HG03558 (cell line): ENCODE measurements around the gene CXXC4.

ENCODE experiments used
- ATAC-seq: cut with Tn5 transposase; IDR thresholded peaks from one replicate; pipeline ENCODE4 v1.9.1; 2021; ENCODE audit warnings: moderate number of reproducible peaks; ENCODE audit not compliant: unreplicated experiment; ENCODE audit errors: extremely low read depth

CXXC4 gene

GRCh38 chr4:104494822-104495559, at the start of gene CXXC4:
Gene CXXC4, minus strand, starts transcription at chr4:104494894. Its CDS starts 3,092 bp downstream, at chr4:104491802.
- no peak for ATAC-seq

DNA sequence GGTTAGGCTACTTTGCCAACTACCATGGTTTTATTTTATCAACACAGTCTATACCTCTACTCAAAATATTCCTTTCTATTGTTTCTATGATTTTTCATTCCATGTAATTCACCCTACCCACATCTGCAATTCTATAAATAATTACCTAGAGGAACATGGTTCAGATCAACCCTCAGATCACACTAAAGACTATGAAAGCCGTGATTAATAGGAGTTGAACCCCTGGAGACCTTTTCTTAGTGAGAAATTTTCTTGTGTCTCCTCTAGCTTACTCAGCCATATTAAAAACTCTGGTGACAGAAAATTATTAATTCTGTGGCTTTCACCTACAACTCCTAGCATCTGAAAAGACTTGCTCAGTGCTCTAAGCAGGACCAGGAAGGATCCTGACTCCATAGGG, 38.5 kb upstream of the CXXC4 start:
- no peak for ATAC-seq

DNA sequence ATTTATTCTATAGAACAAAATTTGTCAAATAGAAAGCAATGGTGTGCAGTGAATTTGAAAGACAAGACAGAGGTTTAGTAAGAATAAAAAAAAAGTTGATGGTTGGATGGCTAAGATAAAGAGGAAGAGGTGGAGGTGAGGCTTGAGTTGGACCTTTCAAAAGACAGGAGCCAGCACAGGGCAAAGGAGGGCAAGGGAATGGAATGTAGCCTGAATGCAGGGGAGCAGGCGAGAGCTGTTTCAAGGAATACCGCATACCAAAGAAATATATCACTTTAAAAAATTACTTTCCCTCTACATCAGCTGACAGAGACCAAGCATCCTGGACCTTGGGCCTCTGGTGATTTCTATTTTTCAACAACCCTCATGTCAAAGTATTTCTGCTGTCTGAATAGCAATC, 38.0 kb upstream of the CXXC4 start:
- no peak for ATAC-seq

DNA sequence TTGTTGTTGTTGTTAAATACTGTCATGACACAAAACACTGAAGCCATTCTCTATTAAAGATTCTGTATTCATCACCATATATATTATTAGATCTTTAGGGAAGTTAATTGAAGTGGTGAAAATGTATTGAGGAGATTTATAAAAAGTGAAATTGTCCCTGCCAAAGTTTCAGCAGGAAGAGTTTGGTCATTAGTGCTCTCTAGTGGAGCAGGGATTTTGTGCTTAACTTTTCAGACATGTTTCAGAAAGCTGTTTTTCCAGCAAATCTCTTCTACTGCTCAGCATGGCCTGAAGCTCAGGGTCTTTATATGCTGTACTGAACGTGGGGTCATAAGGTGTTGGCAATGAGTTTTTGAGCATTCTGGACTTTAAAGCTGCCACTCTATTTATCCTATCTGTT, 36.7 kb upstream of the CXXC4 start:
- ATAC-seq = no peak

- ATAC-seq = no peak
These were observed 35.7 kb upstream of the CXXC4 start for GRCh38 chr4:104530426-104530825.

- ATAC-seq = no peak
These were observed 29.9 kb upstream of the CXXC4 start for GRCh38 chr4:104524591-104524990.

- ATAC-seq = no peak
These were observed 29.3 kb upstream of the CXXC4 start for GRCh38 chr4:104524026-104524425.

DNA sequence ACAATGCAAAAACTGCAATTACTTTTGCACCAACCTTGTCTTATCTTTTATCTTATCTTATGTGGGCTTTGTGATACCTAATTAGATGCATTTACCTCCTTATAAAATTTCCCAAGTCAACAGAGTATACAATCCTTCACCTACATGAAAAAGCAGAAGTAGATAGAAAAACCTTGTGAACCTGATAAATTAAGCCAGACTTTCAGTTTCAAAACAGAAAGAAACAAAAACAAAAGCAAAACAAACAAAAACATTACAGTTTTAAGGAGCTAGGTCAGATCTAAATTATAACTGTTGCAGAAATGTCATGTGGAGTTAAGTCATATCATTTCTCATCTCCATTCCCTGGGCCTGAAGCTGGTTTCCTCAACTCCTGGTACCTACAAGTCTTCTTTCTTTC, 24.9 kb upstream of the CXXC4 start:
- ATAC-seq = peak; percentile 90

- ATAC-seq = no peak
These were observed 22.2 kb upstream of the CXXC4 start for GRCh38 chr4:104516884-104517283.

- ATAC-seq = no peak
These were observed 13.5 kb upstream of the CXXC4 start for GRCh38 chr4:104508224-104508623.

- ATAC-seq = no peak
These were observed 12.4 kb upstream of the CXXC4 start for GRCh38 chr4:104507112-104507511.

GRCh38 chr4:104504536-104504935, 9.8 kb upstream of the CXXC4 start:
- ATAC-seq = no peak

GRCh38 chr4:104502471-104502870, 7.8 kb upstream of the CXXC4 start:
- no peak for ATAC-seq

DNA sequence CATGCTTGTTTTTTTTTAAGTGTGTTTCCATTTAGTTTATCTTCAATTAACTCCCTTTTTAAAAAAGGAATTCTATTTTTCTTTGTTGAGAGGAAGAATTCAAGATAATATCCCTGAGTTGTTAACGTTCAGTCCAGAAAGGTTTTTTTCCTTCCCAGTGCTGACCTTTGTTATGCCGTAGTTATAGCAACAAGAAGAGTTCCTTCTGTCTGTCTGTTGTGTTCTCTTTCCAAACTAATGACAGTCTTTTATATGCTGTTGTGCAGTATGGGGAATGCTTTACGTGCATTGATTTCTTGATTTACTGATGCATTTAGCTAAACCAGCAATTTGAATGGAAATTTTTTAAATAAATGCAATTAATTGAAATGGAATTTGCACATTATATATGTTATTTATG, 6.6 kb upstream of the CXXC4 start:
- ATAC-seq = no peak

DNA sequence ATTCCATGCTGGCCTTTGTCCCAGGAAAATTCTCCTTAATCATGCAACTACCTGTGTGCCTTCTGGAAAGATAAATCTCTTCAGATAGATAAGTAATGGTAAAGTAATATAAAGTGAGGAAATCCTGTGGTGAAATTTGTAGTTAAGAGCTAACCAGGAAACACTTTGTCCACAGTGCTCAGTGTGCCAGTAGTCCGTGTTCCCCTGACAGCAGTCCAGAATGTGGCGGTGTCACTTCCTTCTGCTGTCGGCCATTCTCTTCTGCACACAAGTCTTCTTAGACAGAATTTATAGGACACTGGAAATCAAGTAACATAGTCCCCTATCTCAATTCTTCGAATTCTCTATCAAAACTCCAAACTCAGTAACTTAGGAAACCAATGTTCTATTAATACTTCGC, 5.7 kb upstream of the CXXC4 start:
- ATAC-seq = no peak

DNA sequence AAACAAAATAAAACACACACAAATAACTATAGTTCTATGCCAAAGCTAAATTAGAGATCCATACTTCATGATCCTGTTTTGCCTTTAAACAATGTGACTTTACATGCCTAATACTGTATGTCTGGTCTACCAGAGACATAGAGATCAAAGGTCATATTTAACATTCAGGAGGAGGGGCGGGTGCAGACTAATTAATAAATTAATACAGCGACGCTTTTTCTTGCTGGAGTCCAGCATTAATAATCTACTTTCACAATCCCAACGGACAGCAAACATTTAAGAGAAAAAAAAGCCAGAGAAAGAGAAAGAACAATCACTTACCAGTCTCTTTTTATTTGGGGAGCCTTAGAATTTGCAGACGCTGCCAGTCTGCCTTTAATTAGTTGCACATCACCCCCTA, 509 bp downstream of the CXXC4 start:
- ATAC-seq = no peak

GRCh38 chr4:104493081-104493831, 1.4 kb downstream of the CXXC4 start:
- ATAC-seq = no peak

DNA sequence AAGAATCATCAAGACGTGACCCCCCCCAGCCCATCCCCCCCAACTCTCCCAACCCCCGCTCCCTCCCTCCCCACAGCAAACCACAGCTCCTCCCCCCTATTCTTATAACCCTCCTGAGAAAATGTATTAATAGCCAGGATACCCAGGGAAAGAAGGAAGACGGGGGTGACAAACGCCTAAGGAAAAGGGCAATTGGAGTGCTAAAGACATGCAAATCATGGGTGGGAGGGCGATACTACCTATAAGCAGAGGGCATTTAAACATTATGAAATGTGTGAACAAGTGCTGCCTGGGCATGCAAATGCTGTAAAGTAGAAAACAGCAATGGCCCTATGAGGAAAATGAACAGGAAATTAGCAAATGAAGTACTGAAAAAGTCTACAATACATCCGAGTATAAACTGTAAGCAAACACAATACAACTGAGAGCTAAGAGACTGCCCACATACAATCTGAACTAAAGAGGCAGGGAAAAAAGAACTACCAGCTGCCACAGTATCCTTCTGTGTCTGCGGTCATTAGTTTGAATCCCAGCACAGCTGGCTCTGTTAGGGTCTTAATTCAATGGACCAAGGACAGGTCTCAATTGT, 2.4 kb downstream of the CXXC4 start:
- ATAC-seq = no peak

DNA sequence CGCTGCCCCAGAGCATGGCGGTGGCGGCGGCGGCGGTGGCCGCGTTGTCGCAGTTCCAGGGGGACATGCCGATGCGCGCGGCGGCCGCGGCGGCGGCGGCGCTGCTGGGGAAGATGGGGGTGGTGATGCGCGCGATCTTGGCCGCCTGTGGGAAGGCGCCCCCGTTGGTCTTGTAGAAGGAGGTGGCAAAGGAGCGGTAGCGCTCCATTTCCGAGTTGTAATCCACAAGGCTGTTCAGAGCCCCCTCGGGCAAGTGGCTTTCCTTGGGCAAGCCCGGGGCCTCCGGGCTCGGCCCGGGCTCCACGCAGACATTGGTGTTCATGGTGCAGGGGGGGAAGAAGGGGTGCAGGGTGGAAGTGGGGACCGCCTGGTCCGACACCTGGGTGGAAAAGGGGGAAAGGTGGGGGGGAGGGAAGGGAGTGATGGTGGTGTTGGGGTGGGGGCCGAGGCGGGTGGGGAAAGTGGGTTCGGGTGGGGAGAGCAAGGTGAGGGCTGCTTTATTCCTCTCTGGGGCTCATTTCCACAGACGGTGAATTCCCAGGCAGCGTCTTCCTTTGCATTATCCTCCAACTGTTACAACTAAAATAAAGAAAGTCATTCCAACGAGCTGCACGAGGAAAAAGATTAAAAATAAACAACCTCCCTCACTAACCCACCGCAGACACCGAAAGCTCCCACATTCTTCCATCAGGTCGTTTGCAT, 3.1 kb downstream of the CXXC4 start:
- ATAC-seq = no peak

DNA sequence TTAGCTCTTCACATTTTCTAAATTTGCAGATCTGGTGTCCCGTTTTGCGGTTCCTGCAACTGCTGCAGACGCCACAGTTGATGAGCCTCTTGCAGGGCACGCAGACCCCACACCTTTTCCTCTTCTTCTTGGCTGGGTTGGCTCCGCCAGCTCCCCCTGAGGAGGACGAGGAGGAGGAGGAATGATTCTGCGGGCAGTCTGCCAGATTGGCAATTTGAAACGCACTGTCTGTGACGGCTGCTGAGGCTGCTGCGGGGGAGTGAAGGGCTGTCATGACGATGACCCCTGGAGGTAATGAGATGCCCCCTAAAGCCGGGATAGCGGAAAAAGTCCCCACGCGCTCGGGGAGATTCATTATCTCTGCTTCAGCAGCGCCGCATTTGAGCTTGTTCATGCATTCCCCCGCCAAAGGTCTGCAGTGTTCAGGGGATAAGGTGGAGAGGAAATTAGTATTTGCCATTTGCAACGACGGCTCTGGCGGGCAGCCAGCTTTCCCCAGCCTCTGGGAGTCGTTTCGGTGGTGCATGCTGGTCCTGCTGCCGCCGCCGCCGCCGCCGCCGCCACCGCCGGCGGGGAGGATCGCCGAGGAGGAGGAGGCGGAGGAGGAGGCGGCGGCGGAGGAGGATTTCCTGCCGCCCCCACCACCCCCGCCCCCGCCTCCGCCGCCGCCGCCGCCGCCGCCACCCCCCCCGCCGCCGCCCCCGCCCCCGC, 3.8 kb downstream of the CXXC4 start:
- ATAC-seq = no peak
